COLO668 (cell line): Measurements from ENCODE around the gene FLYWCH2.

Source experiments
- DNase-seq: peaks from one replicate; lab custom pipeline; 2025; ENCODE audit not compliant: unreplicated experiment; lab: John Stamatoyannopoulos, UW

Gene FLYWCH2, protein sequence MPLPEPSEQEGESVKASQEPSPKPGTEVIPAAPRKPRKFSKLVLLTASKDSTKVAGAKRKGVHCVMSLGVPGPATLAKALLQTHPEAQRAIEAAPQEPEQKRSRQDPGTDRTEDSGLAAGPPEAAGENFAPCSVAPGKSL

GRCh38 chr16:2882650-2883457 is at the start of gene FLYWCH2:
Gene FLYWCH2, plus strand, starts transcription at chr16:2883215. Its CDS starts 13,235 bp downstream, at chr16:2896450.
- DNase-seq = peak; percentile 96

DNA sequence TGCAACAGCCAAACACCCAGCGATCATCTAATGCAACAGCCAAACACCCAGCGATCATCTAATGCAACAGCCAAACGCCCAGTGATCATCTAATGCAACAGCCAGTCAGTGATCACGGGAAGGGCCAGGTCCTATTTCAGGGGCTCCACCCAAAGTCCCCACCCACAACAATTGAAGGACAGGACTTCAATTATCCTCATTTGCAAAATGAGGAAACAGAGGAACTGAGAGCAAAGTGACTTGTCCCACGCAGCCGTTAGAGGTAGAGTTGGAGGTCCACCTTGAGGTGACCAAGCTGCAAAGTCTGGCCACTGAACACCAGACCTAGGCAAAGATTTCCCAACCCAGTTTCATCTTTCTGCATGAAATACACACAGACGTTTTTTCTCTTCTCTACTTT is 49.2 kb upstream of the FLYWCH2 start:
- no peak for DNase-seq

GRCh38 chr16:2834968-2835367 is 48.0 kb upstream of the FLYWCH2 start:
- no peak for DNase-seq

DNA sequence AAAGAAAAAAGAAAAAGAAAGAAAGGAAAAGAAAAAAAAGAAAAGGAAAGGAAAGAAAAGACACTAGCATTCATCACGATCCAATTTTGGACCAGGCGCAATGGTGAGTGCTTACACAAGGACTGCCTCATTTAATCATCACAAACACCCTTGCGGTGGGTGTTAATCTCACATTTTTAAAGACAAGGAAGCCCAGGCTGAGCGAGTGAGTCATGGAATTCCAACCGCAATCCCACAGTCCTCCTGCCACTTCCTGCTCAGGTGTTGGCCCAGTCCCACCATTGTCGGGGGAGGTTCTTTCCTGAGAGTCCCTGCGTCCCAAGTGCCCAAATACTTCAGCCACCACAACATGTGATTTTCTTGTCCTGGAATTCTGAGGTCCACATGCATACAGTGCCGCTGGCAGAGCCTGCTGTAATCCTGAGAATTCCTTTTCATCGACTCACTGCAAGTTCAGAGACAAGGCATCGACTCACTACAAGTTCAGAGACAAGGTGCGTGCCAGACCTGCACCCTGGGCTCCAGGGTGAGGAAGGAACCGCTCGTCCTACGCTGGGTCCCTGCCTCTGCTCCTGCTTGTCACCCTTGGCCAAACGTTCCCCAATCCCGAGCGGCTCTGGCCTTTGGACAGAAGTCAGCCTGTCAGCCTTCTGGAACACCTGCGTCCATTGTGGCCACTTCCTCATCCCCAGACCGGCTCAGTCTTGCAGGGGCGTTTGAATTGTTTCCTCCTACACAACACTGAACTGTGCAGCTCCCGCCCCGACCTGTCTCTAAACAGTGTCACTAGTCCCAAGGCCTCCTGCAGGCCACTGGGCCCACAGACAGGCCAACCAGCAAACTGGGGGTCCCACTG is 47.1 kb upstream of the FLYWCH2 start:
- peak; percentile 43 for DNase-seq

DNA sequence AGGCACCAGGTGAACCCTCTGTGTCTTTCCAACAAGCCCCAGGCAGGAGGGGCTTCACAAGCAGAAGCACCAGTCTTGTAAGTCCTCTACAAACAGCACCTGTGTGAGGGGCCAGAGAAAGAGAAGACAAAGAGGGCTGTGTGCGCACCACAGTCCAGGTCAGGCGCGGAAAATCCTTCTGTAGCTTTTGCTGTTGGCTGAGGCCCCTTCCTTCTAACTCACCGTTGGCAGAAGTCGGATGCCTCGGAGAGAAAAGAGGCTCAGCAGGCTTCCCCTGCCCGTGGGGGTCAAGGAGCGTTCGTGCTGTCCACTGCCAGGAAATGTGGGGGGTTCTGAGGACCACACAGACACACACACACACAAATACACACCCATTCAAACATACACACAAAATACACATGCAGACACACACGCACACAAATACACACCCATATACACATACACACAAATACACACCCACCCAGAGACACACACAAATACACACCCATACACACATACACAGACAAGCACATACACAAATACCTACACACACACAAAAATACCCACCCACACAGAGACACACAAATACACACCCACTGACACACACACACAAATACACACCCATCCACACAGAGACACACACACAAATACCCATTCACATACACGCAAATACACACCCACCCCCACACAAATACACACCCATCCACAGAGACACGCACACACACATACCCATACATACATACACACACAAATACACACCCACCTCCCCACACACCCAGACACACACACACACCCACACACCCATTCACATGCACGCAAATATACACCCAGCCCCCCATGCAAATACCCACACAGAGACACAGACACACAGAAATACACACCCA is 46.1 kb upstream of the FLYWCH2 start:
- no peak for DNase-seq

DNA sequence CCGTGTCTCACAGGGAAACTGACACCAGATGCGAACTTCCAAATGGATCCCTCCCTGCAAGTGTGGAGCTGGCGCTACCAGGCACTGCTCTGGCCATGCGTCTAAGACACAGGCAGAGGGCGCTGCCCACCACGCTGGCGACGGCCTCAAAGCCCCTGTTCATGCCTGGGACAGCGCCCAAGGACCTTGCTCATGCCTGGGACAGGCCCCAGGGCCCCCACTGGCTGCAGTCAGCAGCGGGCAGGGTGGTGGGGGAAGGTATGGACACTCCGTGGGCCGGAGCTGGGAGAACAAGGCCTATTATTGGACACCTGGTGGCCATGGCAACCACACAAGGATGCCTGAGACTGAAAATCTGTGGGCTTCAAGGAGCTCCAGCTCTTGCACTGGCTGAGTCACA is 44.1 kb upstream of the FLYWCH2 start:
- DNase-seq = peak; percentile 61

DNA sequence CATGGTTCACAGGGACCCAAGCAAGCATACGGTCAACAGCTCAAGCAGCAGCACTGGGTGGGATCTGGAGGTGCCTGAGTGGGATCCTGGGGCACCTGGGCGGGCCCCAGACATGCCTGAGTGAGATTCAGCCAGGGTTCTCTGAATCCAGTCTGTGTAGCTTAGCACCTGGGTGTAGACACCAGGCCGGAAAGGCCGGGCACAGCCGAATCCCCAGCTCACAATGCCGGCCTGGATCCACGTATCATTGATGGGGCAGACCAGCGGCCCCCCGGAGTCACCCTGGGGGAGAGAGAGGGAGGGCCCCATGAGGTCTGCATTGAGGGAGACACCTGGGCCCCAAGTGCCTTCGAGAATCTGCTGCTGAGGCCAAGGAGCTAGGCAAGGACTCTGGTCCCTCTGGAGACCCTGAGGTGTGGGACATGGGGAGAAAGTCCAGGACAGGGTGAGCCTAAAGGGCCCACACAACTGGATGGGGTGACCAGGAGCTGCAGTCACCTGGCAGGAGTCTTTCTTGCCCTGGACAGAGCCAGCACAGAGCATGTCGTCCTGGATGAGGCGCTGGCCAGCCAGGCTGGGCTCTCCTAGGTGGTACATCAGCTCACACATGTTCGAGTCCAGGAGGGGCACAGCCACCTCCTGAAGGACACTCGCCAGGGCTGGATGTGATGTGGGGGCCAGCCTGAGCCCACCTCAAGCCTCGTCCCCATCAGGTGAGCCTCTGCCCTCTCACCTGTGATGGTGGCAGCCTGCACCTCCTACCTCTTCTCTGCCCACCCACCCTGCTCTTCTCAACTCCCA is 43.2 kb upstream of the FLYWCH2 start:
- DNase-seq = no peak

DNA sequence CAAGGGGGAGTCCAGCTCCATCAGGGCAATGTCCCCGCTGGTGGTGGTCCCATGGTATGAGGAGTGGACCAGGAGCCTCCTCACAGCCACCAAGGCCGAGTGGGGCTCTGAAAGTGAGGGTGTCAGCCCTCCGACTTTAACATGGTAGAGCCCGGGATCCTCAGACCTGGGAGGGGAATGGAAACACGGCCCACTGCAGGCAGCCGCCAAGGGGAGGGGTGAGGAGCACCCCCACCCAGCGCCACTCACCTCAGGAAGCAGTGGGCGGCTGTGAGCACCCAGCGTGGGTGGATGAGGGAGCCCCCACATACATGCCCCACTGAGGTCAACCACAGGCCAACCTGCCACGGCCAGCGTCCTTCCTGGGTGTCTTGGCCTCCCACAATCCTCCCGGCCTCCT is 42.1 kb upstream of the FLYWCH2 start:
- DNase-seq = no peak

DNA sequence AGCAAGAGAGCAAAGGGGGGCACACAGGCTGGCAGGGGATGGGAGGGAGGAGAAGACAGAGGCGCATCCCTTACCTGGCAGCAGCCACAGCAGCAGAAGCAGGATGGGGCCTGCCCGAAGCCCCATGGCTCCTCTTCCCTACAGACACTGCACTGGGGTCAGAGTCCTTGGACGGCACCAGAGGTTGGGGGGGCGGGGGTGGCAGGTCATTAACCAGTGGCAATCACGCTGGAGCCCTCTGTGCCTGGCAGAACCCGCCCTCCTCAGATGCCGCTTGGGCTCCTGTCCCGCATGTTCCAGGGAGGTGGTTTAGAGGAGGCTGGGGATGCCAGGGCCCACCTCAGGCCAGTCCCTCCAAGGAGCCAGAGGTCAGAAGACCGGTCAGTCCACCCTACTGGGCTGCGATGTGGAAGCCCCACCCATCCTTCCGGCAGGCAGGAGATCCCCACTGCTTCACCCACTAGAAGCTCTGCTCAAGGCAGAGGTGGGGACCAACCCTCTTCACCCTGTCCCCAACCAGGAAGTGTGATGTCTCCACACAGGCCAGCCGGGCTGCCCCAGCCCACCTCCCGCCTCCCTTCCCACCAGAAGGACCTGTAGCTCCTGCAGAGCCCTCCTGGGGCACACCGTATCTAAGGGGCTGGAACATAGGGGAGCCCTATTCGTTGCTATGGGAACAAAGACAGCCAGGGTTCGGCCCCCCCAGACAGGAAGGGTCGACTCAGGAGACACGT is 41.2 kb upstream of the FLYWCH2 start:
- no peak for DNase-seq

DNA sequence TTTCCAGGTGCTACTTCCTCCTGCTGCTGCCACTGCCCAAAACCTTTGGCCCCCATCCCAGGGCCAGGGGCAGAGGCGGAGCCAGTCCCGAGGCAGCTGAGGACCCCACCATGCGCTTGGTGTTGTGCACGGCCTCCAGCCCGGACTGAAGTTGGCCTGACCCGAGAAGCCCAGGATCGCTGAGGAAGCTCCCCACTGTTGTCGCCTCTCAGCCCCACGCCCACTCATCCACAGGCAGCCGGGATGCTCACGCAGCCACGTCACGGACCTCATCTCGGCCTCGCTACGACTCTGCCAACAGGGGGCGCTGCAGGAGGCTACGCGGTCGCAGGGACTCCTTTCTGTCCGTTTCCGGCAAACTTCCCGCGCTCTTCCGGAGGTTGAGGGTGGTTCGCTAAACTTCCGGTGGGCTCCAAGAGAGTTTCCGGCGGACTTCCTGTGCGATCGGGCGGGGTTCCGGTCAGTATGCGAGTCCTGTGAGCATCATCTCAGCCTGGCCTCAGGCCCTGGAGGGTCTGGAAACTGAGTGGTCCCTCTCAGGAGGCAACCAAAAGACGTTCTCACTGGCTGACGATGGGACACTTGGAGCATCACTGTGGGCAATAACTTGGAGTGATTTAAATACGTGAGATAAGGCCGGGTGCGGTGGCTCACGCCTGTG is 40.5 kb upstream of the FLYWCH2 start:
- DNase-seq = peak; percentile 23

DNA sequence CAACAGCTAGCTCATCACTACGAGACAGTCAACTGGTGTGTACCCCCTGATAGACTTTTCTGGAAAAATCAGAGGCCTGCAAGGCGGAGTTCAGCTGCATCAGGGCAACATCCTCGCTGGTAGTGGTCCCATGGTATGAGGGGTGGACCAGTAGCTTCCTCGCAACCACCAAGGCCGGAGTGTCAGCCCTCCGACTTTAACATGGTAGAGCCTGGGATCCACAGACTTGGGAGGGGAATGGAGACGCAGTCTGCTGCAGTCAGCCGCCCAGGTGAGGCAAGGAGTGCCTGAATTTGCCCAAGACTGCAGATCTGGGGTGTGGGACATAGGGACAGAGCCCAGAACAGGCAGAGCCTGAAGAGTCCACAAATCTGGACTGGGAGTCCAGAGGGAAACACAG is 39.5 kb upstream of the FLYWCH2 start:
- no peak for DNase-seq

DNA sequence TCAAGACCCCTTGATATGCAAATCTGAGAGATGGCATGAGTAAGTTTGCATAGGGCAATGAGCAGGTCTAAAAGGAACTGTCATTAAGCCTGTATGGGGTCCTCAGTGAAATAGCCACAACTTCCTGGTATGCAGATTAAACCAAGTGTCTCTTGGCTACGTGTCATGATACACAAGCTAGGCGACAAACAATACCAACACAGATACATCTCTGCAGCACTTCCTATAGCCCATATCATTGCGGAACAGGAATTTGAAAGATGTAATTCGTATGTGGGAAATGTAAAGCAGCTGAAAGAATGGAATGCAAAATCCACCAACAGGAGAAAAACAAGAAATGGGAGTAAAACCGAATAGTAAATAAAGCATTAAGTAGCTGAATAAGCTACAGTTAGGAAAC is 37.9 kb upstream of the FLYWCH2 start:
- no peak for DNase-seq

DNA sequence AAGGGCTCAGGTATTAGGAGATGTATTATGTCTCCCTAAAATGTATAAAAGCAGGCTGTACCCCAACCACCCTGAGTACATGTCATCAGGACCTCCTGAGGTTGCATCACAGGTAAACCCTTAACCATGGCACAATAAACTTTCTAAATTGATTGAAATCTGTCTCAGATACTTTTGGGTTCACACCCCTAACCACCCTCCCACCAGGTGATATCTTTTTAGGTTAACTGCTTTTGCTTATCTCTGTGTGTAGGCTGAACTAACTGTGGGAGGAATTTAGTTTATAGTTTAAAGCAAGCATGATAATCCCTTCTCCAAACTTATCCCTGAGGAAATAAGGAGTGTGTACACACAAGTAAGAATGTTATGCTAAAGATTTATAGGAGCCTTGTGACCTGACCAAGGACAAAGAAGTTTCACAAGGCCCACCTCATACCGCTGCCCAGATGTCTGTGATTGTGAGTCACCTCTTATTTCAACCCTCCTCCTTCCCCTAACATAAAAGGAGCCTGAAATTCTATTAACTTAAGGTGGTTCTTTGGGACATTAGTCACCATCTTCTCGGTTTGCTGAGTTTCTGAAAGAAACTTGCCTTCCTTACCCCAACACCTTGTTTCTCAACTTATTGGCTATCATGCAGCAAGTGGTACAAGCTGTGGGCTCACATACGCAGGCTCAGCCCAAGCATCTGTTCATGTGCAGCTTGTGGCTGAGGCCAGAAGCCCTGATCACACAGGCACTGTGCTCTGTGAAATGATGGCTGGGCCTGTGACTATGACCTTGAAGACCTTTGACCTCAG is 36.3 kb upstream of the FLYWCH2 start:
- no peak for DNase-seq

DNA sequence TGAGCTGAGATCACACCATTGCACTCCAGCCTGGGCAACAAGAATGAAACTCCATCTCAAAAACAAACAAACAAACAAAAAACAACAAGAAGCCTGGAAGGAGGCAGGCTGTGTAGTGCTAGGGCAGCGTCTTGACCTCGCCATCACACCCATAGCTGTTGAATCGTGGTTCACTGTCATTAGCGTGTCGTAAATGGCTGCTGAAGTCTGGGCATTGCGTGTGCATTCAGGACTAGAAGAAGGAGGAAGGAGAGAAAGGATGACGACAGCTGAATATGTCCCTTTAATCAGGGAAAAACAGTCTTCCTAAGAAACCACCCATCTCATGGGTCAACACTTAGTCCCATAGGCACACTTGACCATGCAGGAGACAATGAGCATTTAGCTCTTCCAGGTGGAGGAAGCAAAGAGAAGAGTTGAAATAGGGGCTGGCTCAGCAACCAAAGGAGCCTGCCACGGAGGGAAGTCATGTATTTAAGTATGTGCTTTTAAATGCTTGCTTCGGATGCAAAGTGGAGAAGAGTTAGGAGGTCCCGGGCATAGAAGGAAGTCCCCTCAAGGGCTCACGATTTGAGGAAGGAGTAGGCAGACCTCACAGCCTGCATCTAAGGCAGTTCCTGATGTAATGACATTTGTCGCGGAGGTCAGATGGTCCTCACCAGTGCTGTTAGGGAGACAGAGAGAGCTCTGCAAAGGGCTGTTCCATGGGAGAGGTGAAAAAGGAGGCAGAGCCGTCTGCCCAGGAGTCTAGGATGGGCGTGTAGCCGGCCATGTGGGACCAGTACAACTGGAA is 33.9 kb upstream of the FLYWCH2 start:
- DNase-seq = no peak

DNA sequence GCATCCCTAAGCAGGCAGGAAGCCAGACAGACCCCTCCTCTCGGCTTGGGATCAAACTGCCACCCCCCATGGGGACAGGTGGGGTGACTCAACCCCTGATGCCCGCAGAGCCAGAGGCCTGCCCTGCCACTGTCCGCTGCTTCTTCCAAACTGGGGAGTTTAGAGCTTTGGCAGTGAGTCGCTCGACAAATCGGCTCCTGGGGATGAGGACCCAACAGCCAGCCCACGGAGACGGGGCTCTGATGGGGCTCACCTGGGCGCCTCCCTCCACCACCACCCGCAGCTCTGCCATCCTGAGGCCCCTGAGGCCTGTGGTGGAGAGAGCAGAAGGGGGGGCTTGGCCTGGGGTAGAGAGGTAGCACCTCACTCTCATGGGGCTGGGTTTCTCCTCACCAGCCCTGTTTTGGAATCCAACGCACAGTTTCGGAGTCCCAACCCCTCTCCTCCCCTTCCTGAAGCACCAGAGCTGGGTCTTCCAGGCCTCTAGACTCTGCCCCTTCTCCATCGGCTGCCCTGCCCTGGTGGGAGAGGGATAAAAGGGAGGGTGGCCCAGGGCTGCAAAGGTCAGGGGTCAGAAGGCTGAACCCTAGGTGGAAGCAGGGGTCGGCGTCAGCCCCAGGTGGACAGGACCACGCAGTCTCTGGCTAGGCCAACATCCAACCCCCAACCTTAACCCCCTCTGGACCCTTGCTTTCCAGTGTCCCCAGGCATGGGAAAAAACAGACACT is 30.8 kb upstream of the FLYWCH2 start:
- no peak for DNase-seq

- no peak for DNase-seq
These were observed 30.1 kb upstream of the FLYWCH2 start for GRCh38 chr16:2852731-2853507.
